Astrocyte of the spinal cord (primary cell): ENCODE measurements around the gene SMAD5.

Experiments
- DNase-seq: peaks from one replicate; pipeline ENCODE4 v3.0.0; 2011; ENCODE audit warnings: low read depth, low spot score
- H3K4me3 ChIP-seq: 2 replicates; pipeline ENCODE4 v1.5.1; 2011; ENCODE audit warnings: low read depth, mild to moderate bottlenecking, low read length, moderate library complexity
- in situ Hi-C: cut with HindIII; loops from 2 replicates; pipeline ENCODE4 v1.10.0; 2017; ENCODE audit warnings: low sequenced_read_pairs
- TF ChIP-seq, protein P1 (sequence below): IDR thresholded peaks from 2 replicates; pipeline ENCODE4 v1.5.1; 2012; ENCODE audit warnings: low read depth, mild to moderate bottlenecking, low read length, inconsistent platforms

Gene SMAD5

DNA sequence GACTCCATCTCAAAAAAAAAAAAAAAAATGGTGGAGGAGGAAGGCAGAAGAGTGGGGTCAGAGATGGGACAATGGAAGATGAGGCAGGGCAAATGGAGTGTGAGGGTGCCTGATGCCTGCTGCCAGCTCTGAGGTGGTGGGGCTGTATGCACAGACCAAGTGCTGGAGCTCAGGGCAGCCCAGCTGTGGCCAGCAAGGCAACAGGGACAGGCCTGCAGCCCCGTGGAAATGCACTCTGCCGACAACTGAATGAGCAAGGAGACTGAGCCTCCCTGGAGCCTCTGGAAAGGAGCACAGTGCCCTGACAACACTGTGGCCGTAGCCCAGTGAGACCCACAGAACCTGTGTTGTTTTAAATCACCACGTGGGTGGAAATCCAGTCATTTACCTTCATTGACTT, 83.2 kb downstream of the SMAD5 start:
- H3K4me3 ChIP-seq: no peak overlapping the region
- in situ Hi-C loops: no loop called here
- TF ChIP-seq, protein P1, sequence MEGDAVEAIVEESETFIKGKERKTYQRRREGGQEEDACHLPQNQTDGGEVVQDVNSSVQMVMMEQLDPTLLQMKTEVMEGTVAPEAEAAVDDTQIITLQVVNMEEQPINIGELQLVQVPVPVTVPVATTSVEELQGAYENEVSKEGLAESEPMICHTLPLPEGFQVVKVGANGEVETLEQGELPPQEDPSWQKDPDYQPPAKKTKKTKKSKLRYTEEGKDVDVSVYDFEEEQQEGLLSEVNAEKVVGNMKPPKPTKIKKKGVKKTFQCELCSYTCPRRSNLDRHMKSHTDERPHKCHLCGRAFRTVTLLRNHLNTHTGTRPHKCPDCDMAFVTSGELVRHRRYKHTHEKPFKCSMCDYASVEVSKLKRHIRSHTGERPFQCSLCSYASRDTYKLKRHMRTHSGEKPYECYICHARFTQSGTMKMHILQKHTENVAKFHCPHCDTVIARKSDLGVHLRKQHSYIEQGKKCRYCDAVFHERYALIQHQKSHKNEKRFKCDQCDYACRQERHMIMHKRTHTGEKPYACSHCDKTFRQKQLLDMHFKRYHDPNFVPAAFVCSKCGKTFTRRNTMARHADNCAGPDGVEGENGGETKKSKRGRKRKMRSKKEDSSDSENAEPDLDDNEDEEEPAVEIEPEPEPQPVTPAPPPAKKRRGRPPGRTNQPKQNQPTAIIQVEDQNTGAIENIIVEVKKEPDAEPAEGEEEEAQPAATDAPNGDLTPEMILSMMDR: no peak
- no peak for DNase-seq

DNA sequence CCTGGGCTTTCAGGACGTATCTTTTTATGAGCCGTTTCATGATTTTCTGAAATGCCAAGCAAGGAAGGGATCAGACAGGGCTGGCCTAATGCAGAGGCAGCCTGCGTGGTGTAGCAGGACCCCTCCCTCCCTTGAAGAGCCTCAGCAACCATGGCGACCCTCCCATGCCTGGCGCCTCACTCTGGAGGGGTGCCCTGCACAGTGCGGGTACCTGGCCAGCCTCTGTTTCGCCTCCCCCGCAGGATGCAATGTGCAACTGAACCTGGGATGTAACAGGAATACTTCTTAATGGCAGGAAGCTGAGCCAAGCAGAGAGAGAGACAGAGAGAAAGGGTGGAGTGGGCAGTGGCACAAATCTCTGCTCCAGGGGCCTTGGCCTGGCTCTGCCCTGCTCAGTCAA, 83.6 kb downstream of the SMAD5 start:
- no peak overlapping the region for H3K4me3 ChIP-seq
- in situ Hi-C loops: no loop called here
- TF ChIP-seq, protein P1: no peak
- DNase-seq: no peak

DNA sequence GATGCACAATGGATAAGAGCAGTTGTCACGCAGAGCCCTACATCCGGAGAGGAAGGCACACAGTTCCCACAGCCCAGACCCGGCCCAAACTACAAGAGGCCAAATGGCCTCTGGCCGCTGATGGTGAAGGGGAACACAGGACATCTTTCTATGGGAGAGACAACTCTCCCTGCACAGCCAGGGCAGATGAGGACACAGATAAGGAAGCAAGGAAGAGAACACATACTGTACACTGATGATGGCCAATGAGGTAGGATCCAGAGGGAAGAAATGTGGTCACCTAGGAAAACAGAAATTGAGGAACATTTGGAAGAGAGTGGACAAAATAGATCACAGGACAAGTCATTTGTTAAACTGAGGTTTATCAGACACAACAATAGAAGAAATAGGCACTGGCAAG, 88.7 kb downstream of the SMAD5 start:
- no peak overlapping the region for H3K4me3 ChIP-seq
- in situ Hi-C loops: no loop called here
- no peak for DNase-seq
- TF ChIP-seq, protein P1: no peak

DNA sequence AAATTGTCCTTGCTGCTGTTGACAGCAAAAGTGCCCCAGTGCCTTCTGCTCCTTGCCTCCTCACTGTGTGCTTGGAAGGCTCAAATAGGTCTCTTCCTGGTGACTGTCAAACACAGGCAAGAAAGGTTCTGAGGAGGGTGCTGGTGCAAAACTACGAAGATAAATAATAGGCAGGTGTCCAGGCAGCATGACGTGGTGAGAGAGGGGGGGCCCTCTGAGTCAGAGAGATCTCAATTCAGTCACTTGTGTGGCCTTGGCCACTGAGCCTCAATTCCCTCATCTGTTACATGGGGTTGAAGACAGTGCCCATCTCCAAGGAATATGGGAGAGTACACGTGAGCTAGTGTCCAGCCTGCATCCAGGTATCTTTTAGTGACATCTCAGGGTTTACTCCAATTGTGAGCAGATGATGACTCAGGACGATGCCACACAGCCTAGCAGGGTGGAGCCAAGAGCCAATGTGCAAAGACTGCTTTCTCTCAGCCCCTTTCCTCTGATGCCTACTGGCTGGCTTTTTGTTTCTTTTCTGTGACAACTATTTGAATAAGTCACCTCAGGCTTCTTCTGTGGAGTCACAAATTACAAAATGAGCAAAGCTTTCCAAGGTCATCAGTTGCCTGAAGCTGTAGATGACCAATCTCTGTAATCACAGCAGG, 90.1 kb downstream of the SMAD5 start:
- in situ Hi-C loops: no loop called here
- DNase-seq: no peak
- H3K4me3 ChIP-seq: no peak overlapping the region
- TF ChIP-seq, protein P1: no peak

GRCh38 chr5:136225796-136226195, 93.2 kb downstream of the SMAD5 start:
- in situ Hi-C loops: no loop called here
- DNase-seq: no peak
- H3K4me3 ChIP-seq: no peak overlapping the region
- TF ChIP-seq, protein P1: no peak

GRCh38 chr5:136226401-136226800, 93.8 kb downstream of the SMAD5 start:
- in situ Hi-C loops: no loop called here
- TF ChIP-seq, protein P1: no peak
- H3K4me3 ChIP-seq: no peak overlapping the region
- no peak for DNase-seq
